Measurements from ENCODE around the gene FOXN4.

GRCh38 chr12:109279525-109279924 lies 29.6 kb downstream of the FOXN4 start:
- TF ChIP-seq POLR2A (IDR thresholded peaks at IDR 0.05; ENCODE audit: low read depth, low read length) = no peak
- TF ChIP-seq CTCF (IDR thresholded peaks at IDR 0.05; ENCODE audit: extremely low read depth in 1 of 2, insufficient read depth in 1 of 2, low read depth in 1 of 2, low read length in 2 of 2) = no peak
- no peak for TF ChIP-seq GATA2 (IDR thresholded peaks at IDR 0.05; ENCODE audit: insufficient read depth, insufficient read length, low read depth, low read length)
- TF ChIP-seq EZH2 (IDR thresholded peaks at IDR 0.05; ENCODE audit: borderline replicate concordance, low read depth, low read length, severe bottlenecking) = no peak
- TF ChIP-seq MAX (IDR thresholded peaks at IDR 0.05; ENCODE audit: insufficient read depth, insufficient read length) = no peak

All from endothelial cell of umbilical vein (primary cell).